Stimulated activated naive CD8-positive, alpha-beta T cell treated with anti-CD3 and anti-CD28 coated beads, Interleukin-15, Interleukin-2, amounts not matched to agents 100 U/mL and 50 U/mL, for 24 hours (primary cell): Measurements from ENCODE around the gene TMOD1.

Experiments
- ATAC-seq: fragments of 150-1000 bp; cut with Tn5 transposase; one replicate; pipeline ENCODE4 v1.10.0; 2021
- DNase-seq: peaks from one replicate; pipeline ENCODE4 v3.0.0; 2021

TMOD1 gene

DNA sequence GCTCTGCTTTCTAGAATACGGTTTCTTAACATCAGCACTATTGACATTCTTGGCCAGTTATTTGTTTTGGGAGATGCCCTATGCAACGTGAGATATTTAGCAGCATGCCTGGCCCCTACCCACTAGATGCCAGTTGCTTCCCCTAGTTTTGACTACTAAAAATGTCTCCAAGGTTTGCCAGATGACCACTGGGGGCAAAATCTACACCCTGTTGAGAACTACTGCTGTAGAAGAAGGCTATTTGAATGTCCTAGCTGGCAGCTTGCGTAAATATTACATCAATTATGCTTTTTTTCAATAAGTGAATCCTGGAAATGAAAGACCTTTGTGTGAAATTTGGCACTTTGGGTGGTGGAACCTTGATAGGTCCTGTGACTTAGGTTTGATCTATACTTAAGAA, 137.2 kb downstream of the TMOD1 start:
- DNase-seq = no peak
- ATAC-seq = no peak

DNA sequence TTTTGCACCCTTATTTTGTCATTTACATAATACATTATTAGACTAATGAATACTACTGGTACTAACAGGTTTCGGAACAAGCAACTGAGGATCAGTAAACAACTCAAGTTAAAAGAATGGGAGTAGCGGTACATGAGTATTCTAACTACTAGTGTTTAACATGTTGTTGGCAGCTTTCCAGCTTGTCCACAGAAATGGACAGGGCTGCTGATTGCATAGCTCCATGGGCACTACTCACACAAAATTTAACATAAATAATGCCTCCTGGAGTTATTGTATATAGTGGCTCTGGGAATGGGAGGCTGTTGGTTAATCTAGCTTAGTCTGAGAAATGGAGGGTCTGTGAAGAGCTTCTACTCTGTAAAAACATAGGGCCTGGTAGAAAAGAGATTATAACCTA, 138.9 kb downstream of the TMOD1 start:
- DNase-seq (no peak), ATAC-seq (no peak)

DNA sequence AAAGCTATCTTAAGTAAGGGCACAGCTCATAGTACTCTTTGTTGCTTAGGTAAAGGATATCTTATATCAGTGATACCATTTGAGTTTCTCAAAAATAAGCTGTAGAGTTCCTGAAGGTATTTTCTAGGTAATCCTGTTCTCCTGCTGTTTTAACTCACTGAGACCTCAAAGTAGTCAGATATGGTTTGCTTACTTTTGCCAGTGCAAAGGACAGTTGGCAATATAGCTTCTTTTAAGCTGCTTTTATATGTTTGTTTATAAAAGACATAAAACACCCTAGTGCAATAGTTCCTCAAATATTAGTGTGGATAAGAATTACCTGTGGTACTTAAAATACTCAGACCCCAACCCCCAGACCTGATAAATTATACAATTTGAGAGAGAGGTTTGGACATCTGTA, 144.3 kb downstream of the TMOD1 start:
- DNase-seq (no peak), ATAC-seq (no peak)

DNA sequence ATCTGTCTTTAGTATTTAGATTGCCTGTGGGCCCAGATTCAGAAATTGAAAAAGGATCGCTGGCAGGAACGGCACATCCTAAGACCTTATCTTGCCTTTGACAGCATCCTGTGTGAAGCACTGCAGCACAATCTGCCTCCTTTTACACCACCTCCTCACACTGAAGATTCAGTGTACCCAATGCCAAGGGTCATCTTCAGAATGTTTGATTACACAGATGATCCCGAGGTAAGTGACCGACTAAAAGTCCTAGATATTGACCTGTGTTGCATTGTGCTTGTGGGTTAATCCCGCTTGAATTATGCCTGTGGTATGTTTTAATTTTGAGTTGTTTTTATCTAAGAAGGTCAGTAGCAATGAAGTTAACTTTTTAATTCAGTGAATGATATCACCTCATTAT, 146.5 kb downstream of the TMOD1 start:
- ATAC-seq (no peak), DNase-seq (no peak)
